Glomerular endothelial cell (primary cell): Measurements from ENCODE around the gene TEAD2. TPM values are rescaled to one million over a fixed set of nuclear protein-coding genes. Genes with fewer than 3 reads are reported as not detected.
"Not testable (repeated sequence)": the region's sequence is repeated elsewhere in the genome, so short reads cannot be mapped to it uniquely, and the experiment has no call there.

Experiments used
- DNase-seq: peaks from one replicate; pipeline ENCODE4 v3.0.0-alpha.2; 2011; ENCODE audit warnings: low read depth, low spot score; ENCODE audit errors: extremely low read depth
- total RNA-seq: library from RNA; depleted of rRNA; stranded (reverse); fragments of >200 nt; gene quantifications from 2 replicates; pipeline ENCODE4 v1.2.3, GENCODE V29; 2015

TEAD2 gene
- total RNA-seq, 1 donor from 2014 or later = 55.2 TPM

DNA sequence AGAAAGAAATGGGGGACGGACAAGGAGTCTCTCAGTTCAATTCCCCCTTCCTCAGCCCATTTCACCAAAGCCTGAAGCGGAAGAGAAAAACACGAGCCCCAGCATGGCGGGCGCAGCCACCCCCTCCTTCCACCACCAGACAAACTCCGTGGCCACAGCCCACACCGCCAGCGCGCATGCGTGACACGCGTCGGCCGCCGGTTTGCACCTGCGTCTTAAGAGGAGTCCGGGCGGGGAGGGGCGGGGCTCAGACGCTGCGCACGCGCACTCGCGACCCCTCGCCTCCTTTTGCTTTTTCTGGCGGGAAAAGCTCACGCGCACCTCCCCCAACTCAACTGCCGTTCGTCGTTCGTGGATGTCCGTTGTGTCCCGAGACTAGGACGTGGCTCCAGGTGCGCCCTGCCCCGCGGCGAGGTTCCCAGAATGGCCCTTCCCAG is 25.7 kb upstream of the TEAD2 start, which contains the start of gene KASH5:
TSS of gene KASH5 (plus strand) at position 314 of the 437 bp plus-strand sequence. CDS start 2,635 bp downstream, outside the sequence.
- DNase-seq = no peak

DNA sequence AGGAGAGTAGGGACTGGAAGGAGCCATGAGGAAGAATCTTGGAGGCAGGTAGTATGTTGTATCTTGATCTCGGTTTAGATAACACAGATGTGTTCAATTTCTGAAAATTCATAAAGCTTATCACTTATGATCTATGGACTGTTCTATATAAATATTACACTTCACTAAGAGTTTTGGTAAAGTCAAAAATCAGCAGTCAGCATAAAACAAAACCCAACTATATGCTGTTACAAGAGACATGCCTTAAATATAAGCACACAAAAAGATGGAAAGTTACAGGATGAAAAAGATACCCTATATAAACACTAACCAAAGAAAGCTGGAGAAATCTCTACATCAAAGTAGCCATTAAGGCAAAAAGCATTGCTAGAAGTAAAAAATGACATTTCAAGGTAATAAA is 21.4 kb upstream of the TEAD2 start:
- no peak for DNase-seq

DNA sequence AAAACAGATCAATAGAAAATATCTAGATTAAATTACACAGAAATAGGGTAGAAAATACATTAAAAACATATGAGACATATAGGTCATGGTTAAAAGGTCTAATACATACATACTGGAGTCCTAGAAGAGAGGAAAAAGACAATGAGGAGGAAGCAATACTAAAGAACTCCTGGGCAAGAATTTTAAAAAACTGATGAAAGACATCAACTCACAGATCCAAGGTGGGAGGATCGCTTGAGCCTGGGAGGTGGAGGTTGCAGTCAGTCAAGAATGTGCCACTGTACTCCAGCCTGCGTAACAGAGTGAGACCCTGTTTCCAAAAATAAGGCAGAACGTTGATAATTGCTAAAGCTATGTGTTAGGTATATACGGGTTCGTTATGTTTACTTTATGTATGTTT is 20.4 kb upstream of the TEAD2 start:
- no peak for DNase-seq

DNA sequence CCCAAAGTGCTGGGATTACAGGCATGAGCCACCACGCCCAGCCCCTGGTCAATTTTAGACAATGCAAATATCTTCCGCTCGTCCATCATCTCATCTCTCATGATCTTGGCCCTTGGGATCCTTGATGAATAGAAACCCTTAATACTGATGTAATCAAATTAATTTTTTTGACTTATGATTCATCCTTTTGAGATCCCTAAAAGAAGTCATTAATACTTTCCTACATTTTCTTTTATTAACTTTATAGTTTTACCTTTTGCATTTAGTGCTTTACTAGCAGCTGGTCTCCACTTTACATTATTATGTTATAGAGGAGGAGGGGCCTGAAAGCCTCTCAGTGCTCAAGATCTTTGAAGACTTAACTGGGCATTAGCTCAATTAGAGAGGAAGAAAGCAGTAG is 18.2 kb upstream of the TEAD2 start:
- no peak for DNase-seq

DNA sequence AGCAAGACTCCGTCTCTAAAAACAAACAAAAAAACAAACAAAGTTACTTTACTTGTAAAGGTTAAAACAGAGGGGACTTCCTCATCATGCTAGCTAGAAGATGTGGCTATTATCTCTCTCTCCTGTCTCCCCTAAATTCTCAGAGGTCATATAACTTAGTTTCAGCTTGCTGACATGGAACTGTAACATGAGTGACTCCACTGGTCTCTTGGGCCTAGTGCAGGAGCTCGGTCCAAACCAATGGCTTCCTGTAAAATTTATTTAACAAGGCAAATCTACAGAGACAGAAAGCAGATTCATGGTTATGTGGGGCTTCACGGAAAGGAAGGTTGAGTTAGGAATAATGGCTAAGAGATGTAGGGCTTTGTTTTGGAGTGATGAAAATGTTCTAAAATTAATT is 16.3 kb upstream of the TEAD2 start:
- DNase-seq = no peak

DNA sequence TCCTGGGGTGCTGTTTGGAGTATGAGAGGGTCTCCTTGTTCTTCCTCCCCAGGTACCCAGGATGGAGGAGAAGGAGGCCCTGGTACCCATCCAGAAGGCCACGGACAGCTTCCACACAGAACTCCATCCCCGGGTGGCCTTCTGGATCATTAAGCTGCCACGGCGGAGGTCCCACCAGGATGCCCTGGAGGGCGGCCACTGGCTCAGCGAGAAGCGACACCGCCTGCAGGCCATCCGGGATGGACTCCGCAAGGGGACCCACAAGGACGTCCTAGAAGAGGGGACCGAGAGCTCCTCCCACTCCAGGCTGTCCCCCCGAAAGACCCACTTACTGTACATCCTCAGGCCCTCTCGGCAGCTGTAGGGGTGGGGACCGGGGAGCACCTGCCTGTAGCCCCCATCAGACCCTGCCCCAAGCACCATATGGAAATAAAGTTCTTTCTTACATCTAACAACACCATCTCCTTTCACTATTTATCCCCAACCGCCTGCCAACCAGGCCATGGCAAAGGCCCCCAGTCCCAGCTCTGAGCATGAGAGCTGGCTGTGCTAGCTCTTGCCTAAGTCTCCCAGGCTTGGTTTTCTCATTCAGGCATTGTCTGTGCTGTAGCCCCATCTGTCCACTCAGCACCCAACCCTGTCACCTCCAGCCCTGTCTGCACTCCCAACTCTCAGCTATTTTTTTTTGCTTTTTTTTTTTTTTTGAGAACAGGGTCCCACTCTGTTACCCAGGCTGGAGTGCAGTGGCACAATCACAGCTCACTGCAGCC is 12.6 kb upstream of the TEAD2 start:
- no peak for DNase-seq

DNA sequence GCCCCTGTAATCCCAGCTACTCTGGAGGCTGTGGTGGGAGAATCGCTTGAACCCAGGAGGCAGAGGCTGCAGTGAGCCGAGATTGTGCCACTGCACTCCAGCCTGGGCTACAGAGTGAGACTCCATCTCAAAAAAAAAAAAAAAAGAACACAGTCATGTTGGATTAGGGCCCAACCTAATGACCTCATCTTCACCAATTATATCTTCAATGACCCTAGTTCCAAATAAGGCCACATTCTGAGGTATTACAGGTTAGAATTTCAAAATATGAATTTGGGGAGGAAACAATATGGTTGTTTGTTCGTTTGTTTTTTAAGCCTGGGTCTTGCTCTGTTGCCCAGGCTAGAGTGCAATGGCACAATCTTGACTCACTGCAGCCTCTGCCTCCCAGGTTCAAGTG is 11.0 kb upstream of the TEAD2 start:
- DNase-seq = not testable (repeated sequence)

DNA sequence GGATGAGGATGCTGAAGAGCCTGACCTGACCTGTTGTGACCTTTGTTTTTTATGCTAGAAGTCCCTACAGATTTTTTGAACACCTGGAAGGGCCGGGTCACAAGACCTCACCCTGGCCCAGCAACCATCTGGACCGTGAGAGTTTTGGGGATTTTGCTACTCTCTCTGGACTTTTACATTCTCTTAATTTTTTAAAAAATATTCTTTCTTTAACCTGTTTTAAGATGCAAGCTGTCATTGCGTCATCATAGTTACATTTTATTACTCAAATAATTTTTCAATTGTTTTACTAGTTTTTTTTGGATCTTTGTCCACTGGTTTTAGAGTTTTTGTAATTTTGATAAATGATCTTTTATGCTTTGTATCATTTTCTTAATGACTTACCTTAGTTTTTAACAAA is 9.0 kb upstream of the TEAD2 start:
- no peak for DNase-seq

DNA sequence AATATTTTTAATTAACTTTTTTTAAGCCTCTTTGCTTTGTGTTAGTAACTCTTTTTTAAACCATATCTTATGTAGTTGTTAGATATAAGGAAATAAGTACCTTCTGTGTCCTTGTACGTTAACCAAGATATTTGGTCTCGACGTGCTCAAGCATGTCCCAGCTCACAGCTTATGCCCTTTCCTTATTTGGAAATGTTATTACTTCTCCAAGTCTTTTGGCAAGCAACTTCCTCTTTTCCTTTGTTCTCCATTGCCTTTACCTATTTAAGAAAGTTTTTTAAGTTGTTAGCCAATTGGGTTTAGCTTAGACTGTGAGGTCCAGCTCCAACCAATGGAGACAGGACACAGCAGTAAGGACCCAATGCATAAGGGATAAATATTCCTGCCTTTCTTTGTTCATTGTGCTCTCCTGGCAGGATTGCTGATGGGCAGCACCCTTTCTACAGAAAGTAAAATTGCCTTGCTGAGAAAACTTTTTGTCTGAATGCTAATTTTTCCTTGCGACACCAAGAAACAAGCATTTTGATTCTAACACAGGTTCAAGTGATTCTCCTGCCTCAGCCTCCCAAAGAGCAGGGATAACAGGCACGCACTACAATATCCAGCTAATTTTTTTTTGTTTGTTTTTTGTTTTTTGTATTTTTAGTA is 6.6 kb upstream of the TEAD2 start:
- DNase-seq = no peak

DNA sequence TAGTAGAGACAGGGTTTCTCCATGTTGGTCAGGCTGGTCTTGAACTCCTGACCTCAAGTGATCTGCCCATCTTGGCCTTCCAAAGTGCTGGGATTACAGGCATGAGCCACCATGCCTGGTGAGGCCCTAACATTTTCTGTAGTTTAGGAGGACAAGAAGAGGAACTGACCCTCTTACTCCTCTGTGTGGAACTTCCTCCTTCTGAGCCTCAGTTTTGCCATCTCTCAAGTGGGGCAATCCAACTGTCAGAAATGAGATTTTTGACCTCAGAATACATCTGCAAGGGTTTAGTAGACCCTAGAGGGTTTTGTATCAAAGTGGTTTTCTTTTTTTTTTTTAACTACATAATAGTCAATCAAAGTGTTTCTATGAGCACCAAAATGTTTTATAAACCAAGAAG is 3.9 kb upstream of the TEAD2 start:
- no peak for DNase-seq

DNA sequence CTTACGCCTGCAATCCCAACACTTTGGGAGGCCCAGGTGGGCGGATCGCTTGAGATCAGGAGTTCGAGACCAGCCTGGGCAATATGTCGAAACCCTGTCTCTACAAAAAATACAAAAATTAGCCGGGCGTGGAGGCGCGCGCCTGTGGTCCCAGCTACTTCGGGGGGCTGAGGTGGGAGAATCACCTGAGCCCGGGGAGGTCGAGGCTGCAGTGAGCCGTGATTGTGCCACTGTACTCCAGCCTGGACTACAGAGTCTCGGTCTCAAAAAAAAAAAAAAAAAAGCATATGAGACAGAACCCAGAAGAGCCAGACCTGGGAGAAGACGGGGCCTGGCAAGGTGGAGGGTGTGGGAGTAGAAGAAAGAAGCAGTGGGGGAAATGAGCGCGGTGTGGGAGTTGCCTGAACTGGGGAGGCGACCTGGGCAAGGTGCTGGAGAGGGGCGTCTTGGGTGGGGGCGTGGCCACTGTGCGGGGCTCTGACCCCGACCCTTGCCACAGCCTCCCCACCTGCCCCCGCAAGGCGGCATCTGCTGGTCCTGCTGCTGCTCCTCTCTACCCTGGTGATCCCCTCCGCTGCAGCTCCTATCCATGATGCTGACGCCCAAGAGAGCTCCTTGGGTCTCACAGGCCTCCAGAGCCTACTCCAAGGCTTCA is 2.0 kb upstream of the TEAD2 start:
- no peak for DNase-seq

DNA sequence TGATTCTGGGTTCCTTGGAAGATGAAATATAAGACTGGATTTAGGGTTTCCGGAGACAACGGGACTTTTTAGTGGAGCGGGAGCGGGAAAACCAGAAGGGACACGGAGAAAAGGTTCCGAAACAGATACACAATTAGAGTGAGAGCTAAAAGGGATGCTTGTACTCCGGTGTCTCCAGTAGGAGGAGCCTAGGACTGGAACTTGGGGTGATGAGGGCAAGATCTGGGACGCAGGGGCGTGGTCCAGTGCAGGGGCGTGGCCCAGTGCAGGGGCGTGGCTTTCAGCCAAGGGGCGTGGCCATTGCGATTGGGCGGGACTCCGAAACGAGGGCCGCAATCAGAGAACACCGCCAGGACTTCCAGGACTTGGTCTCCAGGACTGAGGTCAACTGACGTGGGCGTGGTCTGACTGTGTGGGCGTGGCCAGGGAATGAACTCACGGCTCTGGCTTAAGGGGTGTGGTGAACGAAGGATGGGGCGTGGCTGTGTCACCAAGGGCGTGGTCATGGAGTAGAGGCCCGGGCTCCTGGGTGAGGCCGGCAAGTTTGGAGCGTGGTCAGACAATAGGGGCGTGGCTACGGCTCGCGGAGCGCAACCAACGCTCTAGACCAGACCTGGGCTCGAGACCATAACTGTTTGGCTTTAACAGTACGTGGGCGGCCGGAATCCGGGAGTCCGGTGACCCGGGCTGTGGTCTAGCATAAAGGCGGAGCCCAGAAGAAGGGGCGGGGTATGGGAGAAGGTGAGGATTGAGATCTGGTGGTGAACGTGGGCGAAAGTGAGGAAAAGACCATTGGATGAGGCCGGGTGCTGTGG is 1.3 kb upstream of the TEAD2 start, which contains the start of gene DKKL1:
TSS of gene DKKL1 (plus strand) at position 610 of the 815 bp plus-strand sequence. CDS start at position 732, 122 bp downstream.
- peak; percentile 98 for DNase-seq

DNA sequence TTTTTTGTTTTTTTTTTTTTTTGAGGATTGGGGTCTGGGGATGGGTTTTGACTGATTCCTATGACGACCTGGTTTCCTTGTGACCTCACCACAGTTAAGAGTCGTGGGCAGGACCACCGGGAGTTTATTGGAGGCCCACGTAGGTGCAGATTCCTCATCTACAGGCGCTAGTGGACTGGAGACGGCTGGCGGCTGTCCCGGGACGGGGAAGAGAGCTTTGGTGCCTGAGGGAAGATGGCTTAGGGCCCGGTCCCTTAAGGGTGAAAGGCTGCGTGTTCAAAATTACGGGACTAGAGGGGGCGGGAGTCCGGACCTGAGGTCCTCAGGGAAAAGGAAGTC is 682 bp upstream of the TEAD2 start:
- no peak for DNase-seq

DNA sequence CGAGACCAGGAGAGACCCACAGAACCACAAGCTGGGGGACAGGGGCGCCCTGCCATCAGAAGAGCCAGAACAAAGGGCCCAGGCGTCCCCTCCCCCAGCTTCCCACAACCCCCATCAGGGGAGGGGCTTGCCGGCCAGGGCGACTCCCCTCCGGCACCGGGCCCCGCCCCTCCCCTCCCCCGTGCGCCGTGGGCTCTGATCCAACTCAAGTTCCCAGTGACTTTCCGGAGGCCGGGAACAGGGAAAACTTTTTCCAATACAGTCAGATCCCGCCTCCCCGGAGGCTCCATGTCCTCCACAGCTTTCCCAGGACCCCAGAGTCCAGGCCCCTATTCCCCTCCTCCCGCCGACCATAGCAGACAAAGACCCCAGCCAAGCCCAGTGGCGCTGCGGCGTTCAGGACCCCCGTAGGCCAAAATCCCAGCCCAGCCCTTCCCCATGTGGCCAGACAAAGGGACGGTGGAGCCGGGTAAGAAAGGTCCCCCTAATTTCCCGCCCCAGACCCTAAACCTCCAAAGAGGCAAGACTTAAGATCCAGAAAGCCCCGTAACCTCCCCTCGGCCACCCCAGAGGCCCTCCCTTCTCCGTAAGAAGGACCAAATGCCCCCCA is 673 bp downstream of the TEAD2 start:
- no peak for DNase-seq

DNA sequence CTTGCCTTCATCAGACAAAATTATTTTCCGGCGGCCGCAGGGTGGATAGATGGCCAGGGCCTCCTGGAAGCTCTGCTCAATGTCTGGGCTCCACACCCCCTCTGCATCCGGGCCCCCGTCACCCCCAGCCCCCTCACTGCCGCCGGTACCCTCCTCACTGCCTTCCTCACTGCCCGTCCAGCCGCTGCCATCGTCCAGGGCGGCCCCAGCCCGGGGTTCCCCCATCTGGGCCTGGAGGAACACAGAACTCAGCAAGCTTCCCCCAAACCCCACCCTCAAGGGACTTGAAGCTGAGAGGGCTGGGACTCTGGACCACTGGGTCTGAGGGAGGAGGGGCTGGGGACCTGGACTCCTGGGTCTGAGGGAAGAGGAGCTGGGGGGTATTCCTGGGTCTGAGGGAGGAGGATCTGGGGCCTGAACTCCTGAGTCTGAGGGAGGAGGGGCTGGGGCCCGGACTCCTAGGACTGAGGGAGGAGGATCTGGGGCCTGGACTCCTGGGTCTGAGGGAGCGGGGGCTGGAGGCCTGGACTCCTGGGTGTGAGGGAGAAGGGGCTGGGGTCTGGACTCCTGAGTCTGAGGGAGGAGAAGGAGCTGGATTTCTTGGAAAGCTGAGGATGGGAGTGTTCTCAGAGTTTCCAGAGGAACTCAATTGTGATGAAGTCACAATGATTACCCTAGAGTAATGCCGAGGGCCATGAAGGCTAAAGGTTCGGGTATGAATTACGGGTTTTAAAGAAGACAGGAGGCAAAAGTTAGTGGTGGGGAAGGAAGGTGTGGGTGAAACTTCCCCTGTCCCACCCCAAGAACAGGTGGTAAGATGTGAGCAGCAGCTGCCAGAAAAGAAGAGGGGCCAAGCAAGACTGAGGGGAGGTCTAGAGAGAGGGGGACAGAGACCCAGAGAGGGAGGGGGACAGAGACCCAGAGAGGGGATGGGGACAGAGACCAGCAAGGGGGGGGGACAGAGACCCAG is 2.1 kb downstream of the TEAD2 start:
- DNase-seq = no peak

DNA sequence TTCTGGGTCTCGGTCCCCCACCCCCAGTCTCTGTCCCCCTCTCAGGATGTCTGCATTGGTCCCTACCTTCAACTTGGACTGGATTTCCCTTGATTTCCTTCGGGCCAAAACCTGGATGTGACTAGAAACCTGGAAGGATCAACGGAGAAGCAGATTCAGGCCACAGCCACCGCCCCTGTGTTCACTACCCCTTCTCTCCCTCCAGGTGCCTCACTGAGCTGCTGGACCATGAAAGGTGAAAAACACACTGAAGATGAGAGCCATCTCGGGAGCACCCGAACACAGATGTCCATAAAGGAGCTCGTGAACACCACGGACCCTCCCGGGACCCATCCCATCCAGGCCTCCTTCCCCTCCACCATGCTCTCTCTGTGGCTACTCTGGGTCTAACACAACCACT is 5.0 kb downstream of the TEAD2 start:
- DNase-seq = no peak

DNA sequence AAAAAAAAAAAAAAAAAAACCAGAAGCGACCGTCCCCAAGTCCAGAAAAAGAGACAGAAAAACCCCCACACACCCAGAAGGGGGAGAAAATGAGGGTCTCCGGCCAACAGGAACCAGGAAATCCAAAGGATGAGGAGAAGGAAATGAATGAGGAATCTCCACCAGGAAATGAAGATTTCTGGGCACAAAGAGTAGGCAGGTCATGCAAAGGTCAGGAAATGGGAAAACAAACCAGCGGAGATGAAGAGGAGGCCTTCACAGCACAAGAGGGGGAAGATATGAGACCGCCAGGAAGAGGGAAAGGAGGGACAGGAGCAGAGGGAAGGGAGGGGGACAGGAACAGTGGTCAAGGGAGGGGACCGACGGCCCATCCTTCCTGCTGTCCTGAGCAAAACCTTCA is 5.8 kb downstream of the TEAD2 start:
- DNase-seq = no peak

DNA sequence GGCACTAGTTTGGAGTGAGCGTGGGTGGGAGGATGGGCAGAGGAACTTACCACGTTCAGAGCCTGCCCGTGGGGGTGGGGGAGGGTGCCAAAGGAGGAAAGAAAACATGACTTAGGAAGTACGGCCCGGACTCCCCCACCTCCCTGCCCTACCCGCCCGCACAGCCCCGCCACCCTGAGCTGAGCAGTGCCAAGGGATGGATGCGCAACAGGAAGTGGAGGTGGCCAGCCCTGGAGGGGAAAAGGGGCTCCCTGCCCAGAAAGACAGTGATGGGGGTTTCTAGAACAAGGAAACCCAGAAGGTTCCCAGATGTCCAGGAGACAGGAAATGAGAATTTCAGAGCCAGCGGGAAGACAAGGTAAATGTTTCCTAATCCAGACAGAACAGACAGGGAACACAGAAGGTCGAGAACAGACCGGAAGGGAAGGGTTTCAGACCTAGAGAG is 6.3 kb downstream of the TEAD2 start:
- DNase-seq = no peak

DNA sequence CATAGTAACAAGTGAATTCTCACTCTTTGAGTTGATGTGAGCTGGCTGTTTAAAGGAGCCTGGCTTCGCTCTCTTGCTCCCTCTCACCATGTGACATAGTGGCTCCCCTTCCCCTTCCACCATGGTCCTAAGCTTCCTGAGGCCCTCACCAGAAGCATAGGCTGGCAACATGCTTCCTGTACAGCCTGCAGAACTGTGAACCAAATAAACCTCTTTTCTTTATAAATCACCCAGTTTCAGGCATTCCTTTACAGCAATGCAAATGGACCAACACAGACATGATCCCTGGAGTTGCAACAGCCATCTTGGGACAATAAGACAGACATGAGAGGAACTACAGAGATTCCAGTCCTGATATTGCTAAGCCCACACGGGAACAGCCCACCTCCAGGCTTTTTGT is 12.6 kb downstream of the TEAD2 start:
- DNase-seq = no peak
